Neural crest cell (in vitro differentiated cells): Measurements from ENCODE around the gene AURKB. TPM values are rescaled to one million over a fixed set of nuclear protein-coding genes. Genes with fewer than 3 reads are reported as not detected.
A peak's percentile ranks its signal among the peaks of the same experiment; 100 is the strongest.

Experiments
- DNase-seq: peaks from one replicate; pipeline ENCODE4 v3.0.0; 2021; ENCODE audit warnings: low read depth, mixed read lengths, low spot score
- H3K27ac Mint-ChIP-seq: one replicate; pipeline ENCODE4 v1.8.0; 2021; ENCODE audit warnings: mild to moderate bottlenecking, mixed read lengths; ENCODE audit not compliant: unreplicated experiment
- H3K27me3 Mint-ChIP-seq: 2 replicates; pipeline ENCODE4 v1.8.0; 2021; ENCODE audit warnings: low read depth, mild to moderate bottlenecking, mixed read lengths
- H3K36me3 Mint-ChIP-seq: 2 replicates; pipeline ENCODE4 v1.8.0; 2021; ENCODE audit warnings: low read depth, mild to moderate bottlenecking, mixed read lengths
- H3K4me1 Mint-ChIP-seq: 2 replicates; pipeline ENCODE4 v1.8.0; 2021; ENCODE audit warnings: mixed read lengths
- H3K4me3 Mint-ChIP-seq: one replicate; pipeline ENCODE4 v1.8.0; 2021; ENCODE audit warnings: mild to moderate bottlenecking, mixed read lengths
- H3K9me3 Mint-ChIP-seq: 2 replicates; pipeline ENCODE4 v1.8.0; 2021; ENCODE audit warnings: mixed read lengths
- total RNA-seq: library from RNA; stranded (reverse); gene quantifications from 2 replicates; pipeline ENCODE4 v1.2.1, GENCODE V29; 2021
- TF ChIP-seq, protein P1 (sequence below): fragments of 200-600 bp; sonication (generic); conservative IDR thresholded peaks from 2 replicates; pipeline ENCODE4 v1.5.0; 2021; ENCODE audit warnings: antibody characterized with exemption, mild to moderate bottlenecking

Gene AURKB
- total RNA-seq, 1 donor from 2014 or later, result 176 TPM

DNA sequence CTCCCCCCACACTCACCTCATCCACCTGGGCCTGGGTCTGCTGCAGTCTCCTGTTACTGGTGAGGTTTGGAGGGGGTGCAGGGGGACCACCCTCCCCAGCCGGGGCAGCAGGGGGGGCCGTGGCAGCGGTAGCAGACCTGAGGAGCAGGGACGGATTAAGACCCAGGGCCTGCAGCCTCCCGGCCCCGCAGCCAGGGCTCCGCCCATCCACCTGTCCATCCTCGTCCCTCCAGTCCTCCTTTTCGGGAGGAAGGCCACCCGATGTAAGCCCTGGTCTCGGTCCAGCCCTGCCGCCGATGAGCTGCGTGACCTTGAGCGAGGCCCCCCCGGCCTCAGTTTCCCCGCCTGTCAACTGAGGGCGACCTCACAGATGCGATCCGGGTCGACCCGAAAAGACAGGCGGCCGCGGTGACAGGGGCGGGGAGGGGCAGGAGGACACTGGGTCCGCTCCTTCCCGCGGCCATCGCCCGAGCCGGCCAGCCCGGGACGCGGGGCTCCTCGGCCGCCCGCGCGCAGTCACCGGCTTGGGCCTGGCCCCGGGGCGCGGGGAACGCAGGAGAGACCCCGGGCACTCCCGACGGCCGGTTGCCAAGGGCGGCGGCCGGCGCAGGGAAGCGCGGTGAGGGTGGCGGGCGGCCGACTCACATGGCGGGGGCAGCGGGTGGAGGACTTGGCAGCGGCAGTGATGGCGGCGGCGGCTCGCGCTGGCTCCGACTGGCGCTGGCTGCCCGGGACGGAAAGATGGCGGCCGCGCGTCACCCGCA, 48.0 kb downstream of the AURKB start, which contains the start of gene VAMP2:
TSS of gene VAMP2 (minus strand) at position 716 of the 764 bp plus-strand sequence. CDS start at position 647, 69 bp downstream.
- Mint-ChIP-seq H3K27me3 (peaks cover 2% of the 10 kb centered on the region), H3K36me3 (peaks cover 12% of the 10 kb centered on the region), H3K27ac (peak within 1 kb of the TSS; percentile 98), H3K9me3 (no peaks in the 10 kb centered on the region), H3K4me3 (peak within 1 kb of the TSS; percentile 92), H3K4me1 (peaks cover 47% of the 10 kb centered on the region)
- DNase-seq, result peak; percentile 72
- TF ChIP-seq, protein P1, sequence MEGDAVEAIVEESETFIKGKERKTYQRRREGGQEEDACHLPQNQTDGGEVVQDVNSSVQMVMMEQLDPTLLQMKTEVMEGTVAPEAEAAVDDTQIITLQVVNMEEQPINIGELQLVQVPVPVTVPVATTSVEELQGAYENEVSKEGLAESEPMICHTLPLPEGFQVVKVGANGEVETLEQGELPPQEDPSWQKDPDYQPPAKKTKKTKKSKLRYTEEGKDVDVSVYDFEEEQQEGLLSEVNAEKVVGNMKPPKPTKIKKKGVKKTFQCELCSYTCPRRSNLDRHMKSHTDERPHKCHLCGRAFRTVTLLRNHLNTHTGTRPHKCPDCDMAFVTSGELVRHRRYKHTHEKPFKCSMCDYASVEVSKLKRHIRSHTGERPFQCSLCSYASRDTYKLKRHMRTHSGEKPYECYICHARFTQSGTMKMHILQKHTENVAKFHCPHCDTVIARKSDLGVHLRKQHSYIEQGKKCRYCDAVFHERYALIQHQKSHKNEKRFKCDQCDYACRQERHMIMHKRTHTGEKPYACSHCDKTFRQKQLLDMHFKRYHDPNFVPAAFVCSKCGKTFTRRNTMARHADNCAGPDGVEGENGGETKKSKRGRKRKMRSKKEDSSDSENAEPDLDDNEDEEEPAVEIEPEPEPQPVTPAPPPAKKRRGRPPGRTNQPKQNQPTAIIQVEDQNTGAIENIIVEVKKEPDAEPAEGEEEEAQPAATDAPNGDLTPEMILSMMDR, result no peak

DNA sequence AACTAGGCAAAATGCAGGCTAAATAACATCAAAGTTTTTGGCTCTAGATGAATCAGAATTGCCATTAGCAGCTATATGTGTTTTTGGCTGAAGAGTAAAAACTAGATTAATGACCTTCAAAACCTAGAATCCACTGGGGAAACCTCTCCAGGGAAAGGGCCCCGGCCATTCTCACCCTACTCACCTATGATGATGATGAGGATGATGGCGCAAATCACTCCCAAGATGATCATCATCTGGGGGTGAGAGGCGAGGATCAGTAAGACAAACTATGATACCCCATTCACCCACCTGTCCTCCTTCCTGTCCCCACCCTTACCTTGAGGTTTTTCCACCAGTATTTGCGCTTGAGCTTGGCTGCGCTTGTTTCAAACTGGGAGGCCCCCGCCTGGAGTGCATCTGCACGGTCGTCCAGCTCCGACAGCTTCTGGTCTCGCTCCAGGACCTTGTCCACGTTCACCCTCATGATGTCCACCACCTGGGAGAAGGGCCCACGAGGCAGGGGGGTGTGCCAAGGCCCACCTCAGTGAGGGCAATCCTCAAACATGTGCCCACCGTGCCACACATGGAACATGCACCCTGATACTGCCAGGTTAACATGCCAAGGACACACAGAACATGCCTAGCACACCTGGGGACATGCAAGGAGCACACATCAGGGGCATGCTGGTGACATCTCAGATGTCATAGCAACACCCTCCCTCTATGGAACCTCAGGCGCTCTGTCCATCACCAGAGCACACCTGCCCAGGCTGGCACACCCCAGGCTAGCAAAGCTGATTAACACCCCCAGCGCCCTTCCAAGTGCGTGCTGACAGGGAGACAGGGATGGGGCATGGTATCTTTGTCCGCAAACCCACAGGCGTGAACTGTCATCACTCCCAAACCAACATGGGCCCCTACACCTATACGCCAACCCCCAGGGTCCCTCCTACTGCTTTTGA, 48.8 kb downstream of the AURKB start:
- peak overlapping the region; percentile 62 for H3K27ac Mint-ChIP-seq
- H3K4me1 Mint-ChIP-seq, result peaks cover 46% of the 10 kb centered on the region
- peak overlapping the region; percentile 80 for H3K4me3 Mint-ChIP-seq
- H3K36me3 Mint-ChIP-seq, result peaks cover 12% of the 10 kb centered on the region
- no peak for DNase-seq
- TF ChIP-seq, protein P1, result no peak
- peaks cover 2% of the 10 kb centered on the region for H3K27me3 Mint-ChIP-seq
- H3K9me3 Mint-ChIP-seq, result no peaks in the 10 kb centered on the region

DNA sequence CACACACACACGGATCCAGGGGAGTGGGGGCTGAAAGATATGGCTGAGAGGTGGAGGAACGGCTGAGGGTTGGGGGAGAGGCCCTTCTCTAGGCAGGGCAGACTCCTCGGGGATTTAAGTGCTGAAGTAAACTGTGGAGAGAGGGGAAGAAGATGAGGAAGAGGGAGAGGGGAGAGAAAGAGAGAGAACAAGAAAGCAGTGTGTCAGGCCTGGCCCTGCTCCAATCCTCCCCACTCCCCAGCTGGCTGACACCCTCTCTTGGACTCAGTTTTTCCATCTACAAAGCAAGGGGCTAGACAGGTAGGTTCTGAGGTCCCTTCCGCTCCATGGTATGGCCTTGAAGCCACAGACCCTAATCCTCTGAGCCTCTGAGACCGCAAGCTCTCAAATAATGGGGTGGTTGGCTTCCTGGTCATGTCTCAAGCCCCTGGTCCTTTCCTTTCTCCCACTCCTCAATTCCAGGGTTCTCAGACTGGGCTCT, 49.6 kb downstream of the AURKB start:
- TF ChIP-seq, protein P1, result no peak
- H3K27ac Mint-ChIP-seq, result no peak overlapping the region
- no peaks in the 10 kb centered on the region for H3K9me3 Mint-ChIP-seq
- peaks cover 12% of the 10 kb centered on the region for H3K36me3 Mint-ChIP-seq
- H3K27me3 Mint-ChIP-seq, result peaks cover 2% of the 10 kb centered on the region
- H3K4me3 Mint-ChIP-seq, result peak overlapping the region; percentile 80
- no peak for DNase-seq
- H3K4me1 Mint-ChIP-seq, result peaks cover 46% of the 10 kb centered on the region

DNA sequence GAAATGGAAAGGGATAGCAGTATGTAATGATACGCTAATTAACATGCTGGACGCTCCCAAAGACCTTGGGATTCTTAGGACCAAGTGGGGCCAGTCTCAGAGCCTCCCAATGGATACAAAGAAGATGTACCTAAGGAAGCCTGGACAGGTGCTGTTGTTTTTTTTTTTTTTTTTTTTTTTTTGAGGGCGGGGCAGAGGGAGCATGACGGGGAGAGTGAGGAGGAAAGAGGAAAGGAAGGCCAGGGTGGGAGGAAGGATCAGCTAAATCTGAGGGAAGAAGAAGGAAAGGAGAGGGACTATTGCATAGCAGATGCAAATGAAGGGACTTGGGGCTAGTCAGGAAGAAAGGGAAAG, 50.2 kb downstream of the AURKB start:
- H3K4me1 Mint-ChIP-seq, result peaks cover 46% of the 10 kb centered on the region
- H3K4me3 Mint-ChIP-seq, result peak overlapping the region; percentile 80
- no peak for DNase-seq
- H3K36me3 Mint-ChIP-seq, result peaks cover 12% of the 10 kb centered on the region
- H3K27me3 Mint-ChIP-seq, result peaks cover 2% of the 10 kb centered on the region
- H3K27ac Mint-ChIP-seq, result no peak overlapping the region
- no peaks in the 10 kb centered on the region for H3K9me3 Mint-ChIP-seq
- TF ChIP-seq, protein P1, result no peak

DNA sequence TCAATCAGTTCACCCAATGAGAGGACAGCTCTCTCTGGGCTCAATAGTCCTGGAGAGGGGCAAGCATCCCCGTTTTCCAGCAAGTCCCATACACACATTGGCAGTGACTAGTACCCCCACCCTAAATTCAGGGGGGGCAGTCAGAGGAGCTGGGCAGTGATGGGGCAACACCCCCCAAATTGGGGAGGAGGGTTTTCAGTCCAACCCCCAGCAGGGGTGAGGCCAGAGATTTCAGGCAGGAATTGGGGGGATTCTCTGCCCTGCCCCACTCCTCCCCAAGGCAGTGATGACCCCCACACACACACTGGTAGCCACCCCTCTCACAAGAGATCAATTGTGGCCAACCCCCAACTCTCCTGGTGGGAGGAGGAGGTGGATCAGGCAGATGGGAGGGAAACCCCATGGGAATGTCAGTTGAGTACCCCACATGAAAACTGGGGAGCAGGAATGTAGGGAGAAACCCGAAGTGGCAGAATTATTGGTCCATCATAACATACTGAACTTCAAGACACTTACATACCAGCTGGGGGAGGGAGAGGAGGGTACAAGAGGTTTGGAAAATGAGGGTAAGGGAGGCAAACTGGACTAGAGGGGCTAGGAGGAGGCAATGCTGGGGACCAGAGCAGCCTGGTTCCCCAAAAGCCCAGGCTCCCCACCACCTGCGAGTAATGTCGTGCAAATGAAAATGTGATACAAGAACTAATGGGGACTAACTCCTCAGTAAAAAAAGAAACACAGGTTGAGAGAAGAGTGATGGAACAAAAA, 50.7 kb downstream of the AURKB start:
- no peak for DNase-seq
- TF ChIP-seq, protein P1, result no peak
- Mint-ChIP-seq H3K4me3 (peak overlapping the region; percentile 80), H3K27ac (no peak overlapping the region), H3K36me3 (peaks cover 12% of the 10 kb centered on the region), H3K9me3 (no peaks in the 10 kb centered on the region), H3K27me3 (peaks cover 2% of the 10 kb centered on the region), H3K4me1 (peaks cover 41% of the 10 kb centered on the region)
